Activated gamma-delta T cell (primary cell): ENCODE data around the gene ATP4A.
A peak's percentile ranks its signal among the peaks of the same experiment; 100 is the strongest.
"Not testable (repeated sequence)": the region's sequence is repeated elsewhere in the genome, so short reads cannot be mapped to it uniquely, and the experiment has no call there.

Source experiments
- DNase-seq: peaks from one replicate; lab custom pipeline; 2025; lab: John Stamatoyannopoulos, UW
- total RNA-seq, 2 donors: gene quantifications; one replicate each; lab custom pipeline; 2026; lab: John Stamatoyannopoulos, UW

ATP4A gene
- total RNA-seq, result 0 to 0.04 reads per million in 2 donors

GRCh38 chr19:35563207-35563829, at the start of gene ATP4A:
ATP4A (minus strand) TSS chr19:35563658; CDS start chr19:35563629, 29 bp downstream.
- DNase-seq, result no peak

- peak; percentile 96 for DNase-seq
Observed at GRCh38 chr19:35612559-35613321, 49.3 kb upstream of the ATP4A start, which contains the start of gene HAUS5. HAUS5 (plus strand) TSS chr19:35612735; CDS start chr19:35612795, 60 bp downstream.

- DNase-seq, result no peak
Observed at GRCh38 chr19:35612224-35612558, 48.7 kb upstream of the ATP4A start.

GRCh38 chr19:35609851-35610353, 46.4 kb upstream of the ATP4A start:
- DNase-seq, result no peak

- no peak for DNase-seq
Observed at GRCh38 chr19:35608251-35608650, 44.8 kb upstream of the ATP4A start.

- no peak for DNase-seq
Observed at GRCh38 chr19:35607661-35608060, 44.2 kb upstream of the ATP4A start.

- DNase-seq, result not testable (repeated sequence)
Observed at GRCh38 chr19:35607170-35607569, 43.7 kb upstream of the ATP4A start.

- DNase-seq, result not testable (repeated sequence)
Observed at GRCh38 chr19:35604436-35604835, 41.0 kb upstream of the ATP4A start.

- DNase-seq, result no peak
Observed at GRCh38 chr19:35601971-35602370, 38.5 kb upstream of the ATP4A start.

GRCh38 chr19:35596366-35596999, 33.0 kb upstream of the ATP4A start:
- DNase-seq, result no peak

GRCh38 chr19:35595928-35596327, 32.5 kb upstream of the ATP4A start:
- no peak for DNase-seq

GRCh38 chr19:35595026-35595425, 31.6 kb upstream of the ATP4A start:
- DNase-seq, result not testable (repeated sequence)

- DNase-seq, result no peak
Observed at GRCh38 chr19:35592226-35592625, 28.8 kb upstream of the ATP4A start.

- no peak for DNase-seq
Observed at GRCh38 chr19:35590875-35591274, 27.4 kb upstream of the ATP4A start.

- no peak for DNase-seq
Observed at GRCh38 chr19:35587321-35587720, 23.9 kb upstream of the ATP4A start.

- DNase-seq, result no peak
Observed at GRCh38 chr19:35585848-35586247, 22.4 kb upstream of the ATP4A start, which contains the start of gene PMIS2. PMIS2 (plus strand) TSS chr19:35586173; CDS start chr19:35586260, 87 bp downstream.

GRCh38 chr19:35582760-35583159, 19.3 kb upstream of the ATP4A start:
- DNase-seq, result no peak

GRCh38 chr19:35578707-35579106, 15.2 kb upstream of the ATP4A start:
- DNase-seq, result no peak

- no peak for DNase-seq
Observed at GRCh38 chr19:35577918-35578317, 14.5 kb upstream of the ATP4A start.

GRCh38 chr19:35571406-35571965, 8.0 kb upstream of the ATP4A start:
- DNase-seq, result no peak

GRCh38 chr19:35569281-35569781, 5.9 kb upstream of the ATP4A start:
- DNase-seq, result no peak

- no peak for DNase-seq
Observed at GRCh38 chr19:35566738-35567137, 3.3 kb upstream of the ATP4A start.
